Activated CD4-positive, alpha-beta T cell treated with anti-CD3 and anti-CD28 coated beads, Interleukin-2, Interleukin-6, amounts not matched to agents 100 ng/mL and 50 ng/mL, durations not matched to agents 16 hours and 8 hours (primary cell): ENCODE data around the gene CCDC33.

Experiments used
- DNase-seq: peaks from one replicate; pipeline ENCODE4 v3.0.0-alpha.2; 2020

CCDC33 gene

GRCh38 chr15:74235962-74236361 lies at the start of gene CCDC33:
CCDC33 (plus strand) TSS chr15:74236326; CDS start chr15:74236720, 394 bp downstream.
- no peak for DNase-seq

DNA sequence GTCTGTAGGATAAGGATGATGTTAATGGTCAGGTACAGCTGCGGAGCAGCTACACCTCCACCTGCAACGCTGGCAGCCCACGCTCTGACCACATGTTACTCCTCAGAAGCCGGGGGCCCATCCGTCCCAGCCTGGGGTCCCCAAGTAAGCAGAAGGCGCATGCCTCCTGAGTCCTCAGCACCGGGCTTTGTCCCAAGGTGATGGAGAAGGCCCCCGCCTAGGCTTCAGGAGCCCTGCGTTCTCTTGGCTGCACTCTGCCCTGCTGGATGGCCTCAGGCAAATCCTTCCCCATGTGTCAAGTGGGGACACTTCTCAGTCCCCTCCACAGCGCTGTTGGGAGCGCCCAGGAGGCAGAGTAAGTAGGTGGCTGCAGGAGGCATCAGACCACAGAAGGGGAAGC lies 47.9 kb upstream of the CCDC33 start:
- DNase-seq, result no peak

DNA sequence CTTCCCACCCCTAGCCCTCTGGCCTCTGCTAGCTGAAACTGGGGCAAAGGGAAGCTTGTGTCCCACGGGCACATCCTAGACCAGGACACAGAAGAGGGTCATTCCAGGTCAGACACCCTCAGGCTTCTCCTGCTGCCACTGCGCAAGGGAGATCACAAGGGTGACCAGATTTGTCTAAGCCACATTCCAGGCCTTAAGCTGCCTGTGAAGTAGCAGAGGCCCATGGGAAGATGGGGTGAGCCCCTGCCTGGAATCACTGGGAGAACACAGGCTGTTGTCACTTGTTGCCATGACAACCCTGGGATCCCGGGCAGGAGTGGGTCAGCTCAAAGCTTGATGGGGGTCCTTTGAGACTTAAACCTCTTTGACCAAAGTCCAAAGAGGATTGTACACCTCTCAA lies 44.3 kb upstream of the CCDC33 start:
- DNase-seq, result no peak

DNA sequence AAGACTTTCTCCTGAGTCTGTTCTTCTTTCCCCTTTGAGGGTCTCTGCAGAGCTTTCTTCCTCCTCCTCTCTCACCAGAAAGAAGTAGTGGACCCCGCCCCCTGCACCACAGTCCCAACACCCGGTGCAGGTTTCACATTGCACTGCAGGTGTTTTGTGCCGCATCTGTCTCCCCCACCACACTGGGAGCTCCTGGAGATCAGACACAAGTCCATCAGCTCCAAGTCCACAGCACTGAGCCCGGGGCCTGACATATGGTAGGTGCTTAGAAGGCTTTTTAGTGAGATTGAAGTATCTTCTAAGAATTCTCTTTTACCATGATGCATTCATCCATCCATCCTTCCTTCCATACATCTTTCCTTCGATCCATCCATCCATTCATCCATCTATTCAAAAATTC lies 43.4 kb upstream of the CCDC33 start:
- no peak for DNase-seq

DNA sequence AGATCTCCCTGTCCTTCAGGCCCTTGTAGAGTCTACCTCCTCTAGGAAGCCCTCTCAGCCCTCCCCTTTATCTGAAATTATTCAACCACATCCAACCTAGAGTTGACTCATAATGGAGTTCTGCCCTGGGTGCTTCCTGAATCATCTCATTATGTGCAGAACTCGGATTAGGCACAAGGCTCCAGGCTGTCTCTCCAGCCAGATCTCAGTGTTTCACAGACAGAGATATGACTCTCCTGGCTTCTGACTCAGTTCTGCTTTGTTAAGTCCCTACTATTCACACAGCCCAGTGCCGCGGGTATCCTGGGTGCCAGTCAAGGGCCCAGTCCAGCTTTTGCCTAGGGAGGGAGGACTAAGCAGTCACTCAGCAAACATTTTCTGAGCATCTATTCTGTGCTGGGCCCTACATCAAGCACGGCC lies 42.8 kb upstream of the CCDC33 start:
- DNase-seq, result no peak

- no peak for DNase-seq
Observed at GRCh38 chr15:74193905-74194304, 42.2 kb upstream of the CCDC33 start.

- DNase-seq, result no peak
Observed at GRCh38 chr15:74194572-74195559, 41.3 kb upstream of the CCDC33 start.

DNA sequence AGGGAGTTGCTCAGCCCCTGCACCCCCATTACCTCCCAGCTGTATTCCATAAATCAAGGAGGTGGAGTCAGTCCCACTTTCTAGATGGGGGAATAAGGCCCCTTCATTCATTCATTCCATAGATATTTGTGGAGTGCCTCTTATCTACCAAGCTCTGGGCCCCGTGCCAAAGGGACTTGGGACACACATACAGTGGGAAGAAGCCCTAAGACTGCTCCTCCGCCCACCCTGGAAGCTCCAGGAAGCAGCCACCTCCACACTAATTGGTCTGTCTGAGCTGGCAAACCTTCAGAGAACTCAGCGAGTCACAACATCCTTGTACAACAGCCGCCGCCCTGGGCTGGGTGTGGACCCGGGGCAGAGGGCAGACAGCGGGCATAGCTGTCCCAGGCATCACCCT lies 40.0 kb upstream of the CCDC33 start:
- no peak for DNase-seq

DNA sequence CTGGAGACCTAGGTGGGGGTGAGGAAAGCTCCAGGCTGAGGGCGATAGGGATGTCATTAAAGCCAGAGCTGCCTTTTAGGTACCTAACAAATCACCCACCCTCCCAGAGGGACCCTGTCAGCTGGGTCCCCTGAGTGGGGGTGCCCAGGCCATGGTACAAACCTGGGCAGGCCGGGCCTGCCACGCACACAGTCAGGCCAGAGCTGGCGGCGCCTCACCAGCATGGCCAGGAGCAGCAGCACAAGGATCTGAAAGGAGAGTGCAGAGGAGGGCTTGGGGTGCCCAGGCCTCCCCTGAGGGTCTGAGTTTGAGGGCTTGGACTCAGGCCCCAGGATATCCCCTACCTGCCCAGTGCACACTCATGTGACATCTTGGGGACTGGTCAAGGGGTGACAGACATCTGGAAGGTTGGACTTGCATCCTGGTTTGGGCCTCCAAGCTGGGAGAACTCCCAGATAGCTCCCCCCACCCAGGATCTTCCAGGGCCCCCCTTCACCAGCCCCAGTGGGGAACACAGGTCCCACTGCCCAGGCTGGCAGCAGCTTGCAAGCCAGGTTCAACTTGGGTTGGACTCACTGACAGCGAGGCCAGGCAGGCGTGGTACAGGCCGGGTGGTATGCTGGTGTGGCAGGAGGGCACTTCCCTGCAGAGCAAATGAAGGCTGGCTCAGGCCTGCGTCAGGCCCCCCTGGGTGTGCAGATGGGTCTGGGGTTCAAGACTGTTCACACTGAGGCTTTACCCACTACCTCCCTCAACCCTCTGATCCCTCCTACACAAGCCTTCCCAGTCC lies 38.8 kb upstream of the CCDC33 start:
- no peak for DNase-seq

DNA sequence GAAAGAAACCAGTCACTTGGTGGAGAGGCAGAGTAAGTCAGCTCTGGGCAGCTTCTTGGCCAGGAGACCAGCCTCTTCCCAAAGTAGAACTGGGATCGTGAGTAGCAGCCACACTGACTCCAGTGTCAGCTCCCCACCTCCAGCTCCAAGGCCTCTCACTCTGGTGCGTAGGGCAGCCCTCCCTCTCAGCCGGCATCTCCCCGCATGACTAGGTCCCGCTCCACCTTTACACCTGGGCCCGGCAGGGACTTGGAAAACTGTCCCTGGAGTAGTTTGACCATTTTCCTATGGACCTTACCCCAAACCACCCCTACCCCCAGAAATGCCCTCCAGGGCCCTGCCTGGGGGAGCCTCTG lies 36.9 kb upstream of the CCDC33 start:
- no peak for DNase-seq

GRCh38 chr15:74200412-74200815 lies 35.7 kb upstream of the CCDC33 start:
- no peak for DNase-seq

DNA sequence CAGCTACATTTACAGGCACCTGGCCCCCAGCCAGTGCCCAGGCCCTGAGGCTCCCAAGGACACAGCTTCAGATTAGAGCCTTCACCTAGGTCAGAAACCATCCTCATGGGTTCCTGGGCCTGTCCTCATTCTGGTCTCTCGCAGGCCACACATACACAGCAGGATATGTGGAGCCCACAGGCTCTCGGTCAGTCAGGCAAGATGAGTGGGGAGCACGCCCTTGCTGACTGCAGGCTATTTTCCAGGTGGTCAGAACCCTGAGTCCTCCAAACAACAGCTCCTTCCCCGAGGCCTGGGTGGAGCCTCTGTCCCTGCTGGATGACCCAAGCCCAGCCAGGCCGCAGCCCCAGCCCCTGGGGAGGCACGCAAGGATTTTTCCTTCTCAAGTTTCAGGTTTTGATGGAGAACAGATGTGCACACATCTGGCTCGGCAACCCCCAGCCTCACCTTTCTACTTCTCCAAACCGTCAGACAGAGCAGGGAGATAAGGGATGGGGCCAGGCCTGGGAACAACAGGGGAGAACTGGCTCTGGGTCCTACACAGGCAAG lies 35.2 kb upstream of the CCDC33 start:
- DNase-seq, result no peak

DNA sequence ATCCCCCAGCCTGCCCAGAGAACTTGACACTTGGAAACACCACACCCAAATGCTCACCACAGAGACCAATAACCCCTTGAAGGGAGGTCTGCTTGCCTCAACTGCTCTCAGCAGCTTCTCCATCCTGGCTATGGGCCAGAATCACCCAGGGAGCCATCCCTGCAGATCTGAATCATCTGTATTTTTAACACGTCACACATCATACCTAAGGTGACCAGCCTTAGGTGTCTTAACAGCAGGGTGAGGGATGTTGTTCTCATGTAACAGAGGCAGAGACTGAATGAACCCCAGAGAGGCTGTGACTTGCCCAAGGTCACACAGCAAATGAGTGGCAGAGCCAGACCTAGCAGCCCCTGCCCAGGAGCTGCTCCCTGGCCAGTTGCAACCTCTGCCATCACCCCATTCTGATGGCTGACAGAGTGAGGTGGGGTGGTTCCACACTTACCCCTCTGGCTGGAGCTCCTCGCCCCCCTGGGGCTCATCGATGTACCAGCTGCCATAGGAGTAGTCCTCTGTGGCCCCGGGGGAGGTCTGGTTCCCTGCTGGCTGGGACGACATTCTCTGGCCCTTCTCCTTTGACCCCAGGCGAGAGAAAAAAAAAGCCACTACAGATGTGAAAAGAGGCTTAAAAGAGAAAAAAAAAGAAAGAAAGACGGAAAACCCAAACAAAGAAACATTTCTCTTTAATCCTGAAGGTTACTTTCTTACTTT lies 34.3 kb upstream of the CCDC33 start:
- no peak for DNase-seq

- no peak for DNase-seq
Observed at GRCh38 chr15:74202452-74203401, 33.4 kb upstream of the CCDC33 start, which contains the start of gene STRA6. STRA6 (minus strand) TSS chr15:74202787; CDS start chr15:74202267, 520 bp downstream.

GRCh38 chr15:74203914-74204431 lies 32.2 kb upstream of the CCDC33 start:
- DNase-seq, result no peak

DNA sequence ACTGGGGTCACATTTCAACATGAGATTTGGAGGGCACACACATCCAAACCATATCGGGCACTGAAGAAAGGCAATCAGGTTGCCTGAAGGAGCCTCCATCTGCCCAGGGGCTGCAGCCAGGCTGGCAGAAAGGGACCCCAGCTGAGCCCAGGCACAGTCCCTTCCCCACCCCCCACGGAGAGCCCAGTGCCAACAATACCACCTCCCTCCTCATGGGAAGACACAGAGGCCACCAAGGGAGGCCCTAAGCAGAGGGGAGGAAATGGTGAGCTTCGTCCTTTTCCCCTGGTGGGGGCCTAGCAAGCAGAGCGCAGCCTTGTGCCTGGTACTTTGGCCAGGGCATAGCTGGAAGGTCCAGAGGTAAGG lies 30.6 kb upstream of the CCDC33 start:
- no peak for DNase-seq

DNA sequence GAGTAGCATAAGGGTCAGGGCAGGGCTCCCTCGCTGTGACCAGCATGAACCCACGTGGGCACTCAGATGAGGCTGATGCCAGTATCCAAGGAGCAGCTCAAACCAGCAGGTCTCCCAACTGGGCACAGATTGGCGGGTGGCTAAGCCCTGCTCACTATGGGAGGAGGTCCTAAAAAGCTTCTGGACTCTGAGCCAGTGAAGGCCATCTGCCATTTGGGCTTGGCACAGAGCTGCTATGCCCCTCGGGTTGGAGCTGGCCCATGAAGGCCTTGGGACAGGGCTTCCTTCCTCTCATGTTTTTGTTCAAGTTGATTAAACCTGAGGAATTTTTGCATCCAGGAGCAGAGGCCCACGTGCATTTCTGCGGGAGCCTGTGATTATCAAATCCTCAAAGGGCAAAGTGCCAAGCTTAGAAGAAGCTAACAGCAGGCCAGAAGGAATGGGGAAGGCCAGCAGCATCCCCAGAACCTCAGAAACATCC lies 29.3 kb upstream of the CCDC33 start:
- no peak for DNase-seq

- no peak for DNase-seq
Observed at GRCh38 chr15:74207652-74208440, 28.3 kb upstream of the CCDC33 start.

- DNase-seq, result no peak
Observed at GRCh38 chr15:74208496-74208895, 27.6 kb upstream of the CCDC33 start.

DNA sequence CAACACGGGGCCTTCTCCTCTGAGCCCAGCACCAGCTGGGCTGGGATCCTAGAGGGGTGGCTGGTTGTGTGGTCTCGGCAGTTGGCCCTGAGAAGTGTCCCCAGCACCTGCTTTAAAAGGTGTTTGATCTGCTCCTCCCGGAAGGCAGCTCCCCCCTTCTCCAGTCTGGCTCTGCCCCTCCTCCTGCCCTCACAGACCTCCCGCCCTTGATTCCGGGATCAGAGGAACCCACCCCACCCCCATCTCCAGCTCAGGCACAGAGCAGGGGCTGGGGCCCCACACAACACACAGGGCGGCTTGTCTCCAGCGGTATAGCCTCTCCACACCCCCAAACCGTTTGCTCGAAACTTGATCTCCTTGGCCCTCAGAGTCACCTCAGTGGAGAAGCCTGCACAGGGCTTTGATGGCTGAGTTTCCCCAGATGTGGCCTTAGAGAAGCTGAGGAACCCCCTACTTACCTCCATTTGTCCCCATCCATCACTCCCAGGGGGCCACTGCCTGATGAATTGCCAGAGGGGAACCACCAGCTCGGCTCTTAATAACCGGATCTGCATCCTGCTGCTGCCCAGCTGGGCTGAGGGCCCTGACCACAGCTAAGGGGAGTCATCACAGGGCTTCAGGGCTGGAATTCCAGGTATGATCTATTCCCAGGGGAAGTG lies 27.1 kb upstream of the CCDC33 start:
- no peak for DNase-seq
